Measurements from ENCODE around the gene AFF4. TPM values are rescaled to one million over a fixed set of nuclear protein-coding genes. Genes with fewer than 3 reads are reported as not detected.

Gene AFF4
- total and polyA plus RNA-seq, 9 of the 15 experiments (the other 6 are each of a cell fraction or from before 2014, with no cell fraction given) = 1.7 to 25.8 (median 17.9) TPM

- no peak for TF ChIP-seq CHAMP1 (IDR thresholded peaks at IDR 0.05)
- peak in 1 of 3 experiments; percentile 60 for TF ChIP-seq YY1 (IDR thresholded peaks at IDR 0.05; ENCODE audit: borderline replicate concordance in 1 of 3, control insufficient read depth in 1 of 3, extremely low read depth in 1 of 3, insufficient read depth in 3 of 3, insufficient read length in 1 of 3, insufficient replicate concordance in 2 of 3, low read depth in 1 of 3, low read length in 2 of 3)
- peak; percentile 65 for TF ChIP-seq TAF7 (tag; IDR thresholded peaks at IDR 0.05)
- no peak for TF ChIP-seq BRCA1 (IDR thresholded peaks at IDR 0.05)
- no peak for TF ChIP-seq BRCA1 (CRISPR knock-in tag; IDR thresholded peaks at IDR 0.05)
- TF ChIP-seq FOXJ2 (tag; IDR thresholded peaks at IDR 0.05) = no peak
- TF ChIP-seq PURB (CRISPR knock-in tag; IDR thresholded peaks at IDR 0.05; ENCODE audit: low read depth) = no peak
- TF ChIP-seq STAT5B (CRISPR knock-in tag; IDR thresholded peaks at IDR 0.05) = no peak
- no peak for TF ChIP-seq BCOR (IDR thresholded peaks at IDR 0.05)
- TF ChIP-seq KLF16 (IDR thresholded peaks at IDR 0.05) = no peak
- no peak for TF ChIP-seq MECOM (CRISPR knock-in tag; IDR thresholded peaks at IDR 0.05)
- TF ChIP-seq KDM5B (IDR thresholded peaks at IDR 0.05; ENCODE audit: insufficient replicate concordance, low read depth, low read length) = no peak
- TF ChIP-seq DPF2 (IDR thresholded peaks at IDR 0.05) = peak; percentile 84
- peak in 1 of 2 experiments; percentile 42; a peak in 1 of 4 replicates for TF ChIP-seq RCOR1 (IDR thresholded peaks at IDR 0.05; ENCODE audit: borderline replicate concordance in 1 of 2, low read depth in 2 of 2, low read length in 2 of 2)
- TF ChIP-seq DDX20 (tag; IDR thresholded peaks at IDR 0.05; ENCODE audit: low read depth) = 0 out of 2 replicates have a peak, but pooled peaks have one; percentile 66
- no peak for TF ChIP-seq RBM17 (IDR thresholded peaks at IDR 0.05; ENCODE audit: borderline replicate concordance, low read depth, low read length)
- TF ChIP-seq NONO (IDR thresholded peaks at IDR 0.05; ENCODE audit: low read depth in 2 of 2, low read length in 1 of 2) = no peak
- TF ChIP-seq, protein P1, sequence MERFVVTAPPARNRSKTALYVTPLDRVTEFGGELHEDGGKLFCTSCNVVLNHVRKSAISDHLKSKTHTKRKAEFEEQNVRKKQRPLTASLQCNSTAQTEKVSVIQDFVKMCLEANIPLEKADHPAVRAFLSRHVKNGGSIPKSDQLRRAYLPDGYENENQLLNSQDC (CRISPR knock-in tag; IDR thresholded peaks at IDR 0.05) = no peak
- peak; percentile 24; the same call in 1 of the 2 replicates for TF ChIP-seq JUND (IDR thresholded peaks at IDR 0.05; ENCODE audit: borderline replicate concordance, low read depth, low read length)
- TF ChIP-seq JUND (tag; IDR thresholded peaks at IDR 0.05; ENCODE audit: borderline replicate concordance, low read depth, low read length) = no peak; the same call in 2 of the 3 replicates
- no peak for TF ChIP-seq ZNF253 (CRISPR knock-in tag; conservative IDR thresholded peaks at IDR 0.05)
- no peak for TF ChIP-seq ZKSCAN1 (IDR thresholded peaks at IDR 0.05; ENCODE audit: low read depth, low read length)
- TF ChIP-seq SMC3 (conservative IDR thresholded peaks at IDR 0.05; ENCODE audit: insufficient read depth, low read depth, low read length) = no peak
- no peak for TF ChIP-seq TOE1 (IDR thresholded peaks at IDR 0.05; ENCODE audit: borderline replicate concordance)
- TF ChIP-seq TOE1 (CRISPR knock-in tag; IDR thresholded peaks at IDR 0.05; ENCODE audit: borderline replicate concordance, low read depth) = no peak
- TF ChIP-seq BHLHE40 (IDR thresholded peaks at IDR 0.05; ENCODE audit: low read length) = no peak
- no peak for TF ChIP-seq KDM4B (IDR thresholded peaks at IDR 0.05; ENCODE audit: borderline replicate concordance in 2 of 2, low read depth in 1 of 2)
Measured at GRCh38 chr5:132971483-132972435, 8.3 kb upstream of the AFF4 start (continued).

All from K562 (cell line).